ENCODE results near the gene ADAD1.

The ADAD1 gene

DNA sequence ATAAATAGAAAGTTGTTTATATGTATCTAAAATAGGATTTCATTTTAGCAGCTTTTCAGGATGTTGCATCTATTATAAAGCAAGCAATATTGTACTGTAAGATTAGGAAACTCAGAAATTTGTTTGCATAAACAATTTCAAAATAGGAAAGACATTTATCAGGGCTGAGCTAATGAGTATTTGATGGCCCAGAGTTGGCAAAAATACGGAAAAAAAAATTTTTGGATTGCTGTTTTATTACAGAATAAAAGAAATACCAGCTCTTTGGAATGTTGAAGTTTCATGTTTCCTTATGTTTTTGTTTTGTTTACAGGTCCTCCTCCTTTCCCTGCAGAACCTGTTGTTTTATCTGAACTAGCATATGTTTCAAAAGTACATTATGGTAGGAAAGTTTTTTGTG lies 14.5 kb downstream of the ADAD1 start:
- FAIRE-seq (no peak), DNase-seq (ENCODE audit: insufficient read length, low spot score) (no peak)
- TF ChIP-seq POLR2A (IDR thresholded peaks at IDR 0.05; ENCODE audit: low read depth, low read length) = no peak

DNA sequence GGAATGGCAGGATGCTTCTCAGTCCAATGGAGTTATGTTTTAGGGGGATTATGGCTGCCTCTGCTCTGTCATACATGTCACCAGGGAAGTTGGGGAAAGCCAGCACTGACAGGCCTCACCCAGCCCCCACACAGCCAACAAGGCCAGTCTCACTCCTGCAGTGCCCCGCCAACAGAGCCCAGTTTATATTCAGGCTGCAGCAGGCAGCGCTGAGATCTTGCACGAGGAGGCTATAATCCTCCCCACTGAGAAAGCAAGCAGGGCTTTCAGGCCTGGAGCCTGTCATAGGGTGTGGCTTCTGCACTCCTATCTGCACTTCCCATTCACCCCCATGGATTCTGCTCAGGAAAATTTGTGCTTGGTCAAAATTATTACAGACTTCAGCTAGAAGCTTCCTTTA lies 25.1 kb downstream of the ADAD1 start:
- DNase-seq (ENCODE audit: insufficient read length, low spot score) (no peak), FAIRE-seq (no peak)
- no peak for TF ChIP-seq POLR2A (IDR thresholded peaks at IDR 0.05; ENCODE audit: low read depth, low read length)

DNA sequence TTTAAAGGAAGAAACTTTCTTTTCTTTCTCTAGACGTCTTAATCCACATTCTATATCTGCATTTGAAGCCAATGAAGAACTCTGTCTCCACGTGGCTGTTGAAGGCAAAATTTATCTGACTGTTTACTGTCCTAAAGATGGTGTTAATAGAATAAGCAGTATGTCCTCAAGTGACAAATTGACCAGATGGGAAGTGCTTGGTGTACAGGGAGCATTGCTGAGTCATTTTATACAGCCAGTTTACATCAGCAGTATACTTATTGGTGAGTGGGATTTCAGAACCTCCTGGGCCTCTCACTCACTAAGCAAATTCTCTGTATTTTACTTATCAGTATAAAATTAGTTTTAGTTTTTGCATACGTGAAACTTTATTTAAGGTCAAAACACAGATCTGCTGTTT lies 33.7 kb downstream of the ADAD1 start:
- no peak for DNase-seq (ENCODE audit: insufficient read length, low spot score)
- TF ChIP-seq POLR2A (IDR thresholded peaks at IDR 0.05; ENCODE audit: low read depth, low read length) = no peak
- no peak for FAIRE-seq

DNA sequence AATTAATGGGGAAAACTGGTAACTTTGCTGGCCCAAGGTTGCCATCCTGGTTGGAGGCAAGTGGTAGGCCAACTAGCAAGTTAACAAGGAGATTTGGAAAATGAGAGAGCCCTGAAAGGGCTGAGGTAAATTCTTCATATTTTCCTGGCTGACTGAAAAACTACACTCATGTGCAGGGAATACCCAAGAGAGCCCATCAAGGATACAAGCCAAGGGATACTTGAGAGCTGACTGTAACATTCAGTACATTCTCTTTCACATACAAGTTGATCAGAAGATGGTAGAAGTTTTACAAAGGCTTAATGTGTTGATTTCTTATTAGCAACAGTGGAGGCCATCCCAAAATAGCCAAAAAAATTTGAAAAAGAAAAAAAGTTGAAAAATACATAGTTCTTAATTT lies 44.4 kb downstream of the ADAD1 start:
- FAIRE-seq (no peak), DNase-seq (ENCODE audit: insufficient read length, low spot score) (no peak)
- TF ChIP-seq POLR2A (IDR thresholded peaks at IDR 0.05; ENCODE audit: low read depth, low read length) = no peak

DNA sequence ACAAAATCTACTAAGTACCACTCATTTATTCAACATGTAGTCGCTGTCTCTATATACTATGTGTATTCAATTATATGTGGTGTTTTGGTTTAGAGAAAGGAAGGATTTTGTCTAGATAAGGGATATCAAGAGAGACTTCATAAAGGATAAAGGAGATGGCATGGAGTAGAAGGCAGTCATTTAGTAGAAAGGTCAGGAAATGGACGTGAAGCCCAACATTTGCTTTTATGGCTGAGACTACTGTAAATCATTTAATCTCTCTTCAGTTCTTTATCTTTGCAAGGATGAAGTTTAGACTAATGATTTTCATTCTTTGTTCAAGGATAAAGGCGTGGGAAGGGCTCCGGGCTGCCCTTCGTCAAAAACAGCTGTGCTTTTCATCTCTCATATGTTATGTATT lies 52.5 kb downstream of the ADAD1 start:
- DNase-seq (ENCODE audit: insufficient read length, low spot score) = no peak
- no peak for TF ChIP-seq POLR2A (IDR thresholded peaks at IDR 0.05; ENCODE audit: low read depth, low read length)

DNA sequence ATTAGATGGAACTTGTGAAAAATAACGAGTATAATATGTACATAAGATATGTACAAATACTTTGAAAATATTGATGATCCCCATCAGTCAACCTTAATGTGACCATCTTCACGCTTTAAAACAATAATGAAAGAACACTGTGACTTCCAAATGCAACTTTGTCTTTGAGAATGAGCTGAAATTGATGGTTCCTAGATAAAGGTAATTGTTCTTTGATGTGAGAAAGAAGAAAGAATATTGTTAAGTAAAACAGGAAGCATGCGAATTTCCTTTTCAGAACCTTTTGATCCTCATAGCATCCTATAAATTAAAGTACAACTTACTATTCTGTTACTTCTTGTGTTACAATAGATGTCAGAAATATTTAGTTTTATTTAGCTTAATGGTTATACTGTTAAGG lies 55.5 kb downstream of the ADAD1 start:
- no peak for FAIRE-seq

More for the DNA sequence above, 52.5 kb downstream of the ADAD1 start:
- no peak for FAIRE-seq

DNA sequence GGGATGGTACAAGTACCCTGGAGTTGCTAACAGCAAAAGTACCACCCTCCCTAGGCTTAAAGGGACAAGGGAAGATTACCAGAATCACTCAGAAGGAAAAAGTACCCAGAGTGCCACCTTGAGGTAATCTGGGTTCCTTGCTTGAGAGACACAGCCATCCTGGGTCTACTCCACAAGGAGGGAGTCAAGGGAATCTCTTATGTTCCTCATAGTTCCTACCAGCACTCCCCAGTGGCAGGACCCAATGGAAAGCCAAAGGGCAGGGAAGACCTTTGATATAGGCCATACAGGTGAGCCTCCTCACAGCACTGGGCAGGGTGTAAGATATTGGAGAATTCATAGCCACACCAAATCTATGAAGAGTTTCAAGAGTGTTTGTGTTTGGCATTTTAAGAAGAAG lies 72.0 kb downstream of the ADAD1 start:
- no peak for FAIRE-seq
- no peak for DNase-seq (ENCODE audit: insufficient read length, low spot score)
- no peak for TF ChIP-seq POLR2A (IDR thresholded peaks at IDR 0.05; ENCODE audit: low read depth, low read length)

More for the DNA sequence above, 55.5 kb downstream of the ADAD1 start:
- no peak for TF ChIP-seq POLR2A (IDR thresholded peaks at IDR 0.05; ENCODE audit: low read depth, low read length)
- DNase-seq (ENCODE audit: insufficient read length, low spot score) = no peak

DNA sequence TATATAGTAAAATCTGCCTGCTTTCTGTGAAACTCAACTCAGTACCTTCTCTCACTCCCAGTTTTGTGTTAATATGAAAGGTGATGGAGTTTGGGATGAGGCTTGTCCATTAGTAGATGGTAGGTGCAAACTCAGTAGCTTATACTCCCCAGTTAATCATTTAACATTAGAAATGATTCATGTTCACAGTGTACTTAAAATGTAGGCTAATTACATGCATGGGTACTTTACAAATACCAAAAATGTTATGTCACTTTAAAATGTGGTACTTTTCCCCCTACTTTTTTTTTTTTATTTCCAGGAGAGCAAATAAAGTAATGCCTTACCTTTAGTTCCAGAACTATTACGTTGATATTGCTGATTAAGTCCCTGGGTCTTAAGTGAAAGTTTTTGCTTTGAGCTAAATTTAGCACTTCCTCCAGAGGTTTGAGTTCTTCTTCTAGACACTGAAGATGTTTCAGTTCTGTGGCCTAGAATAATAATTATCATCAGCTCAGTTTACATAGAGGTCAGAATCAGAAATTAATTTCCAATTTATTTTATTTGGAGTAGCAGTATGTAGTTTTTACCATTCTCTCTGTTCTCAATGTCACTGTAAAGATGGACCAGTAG lies 74.7 kb downstream of the ADAD1 start:
- no peak for TF ChIP-seq POLR2A (IDR thresholded peaks at IDR 0.05; ENCODE audit: low read depth, low read length)
- no peak for DNase-seq (ENCODE audit: insufficient read length, low spot score)
- FAIRE-seq = no peak

DNA sequence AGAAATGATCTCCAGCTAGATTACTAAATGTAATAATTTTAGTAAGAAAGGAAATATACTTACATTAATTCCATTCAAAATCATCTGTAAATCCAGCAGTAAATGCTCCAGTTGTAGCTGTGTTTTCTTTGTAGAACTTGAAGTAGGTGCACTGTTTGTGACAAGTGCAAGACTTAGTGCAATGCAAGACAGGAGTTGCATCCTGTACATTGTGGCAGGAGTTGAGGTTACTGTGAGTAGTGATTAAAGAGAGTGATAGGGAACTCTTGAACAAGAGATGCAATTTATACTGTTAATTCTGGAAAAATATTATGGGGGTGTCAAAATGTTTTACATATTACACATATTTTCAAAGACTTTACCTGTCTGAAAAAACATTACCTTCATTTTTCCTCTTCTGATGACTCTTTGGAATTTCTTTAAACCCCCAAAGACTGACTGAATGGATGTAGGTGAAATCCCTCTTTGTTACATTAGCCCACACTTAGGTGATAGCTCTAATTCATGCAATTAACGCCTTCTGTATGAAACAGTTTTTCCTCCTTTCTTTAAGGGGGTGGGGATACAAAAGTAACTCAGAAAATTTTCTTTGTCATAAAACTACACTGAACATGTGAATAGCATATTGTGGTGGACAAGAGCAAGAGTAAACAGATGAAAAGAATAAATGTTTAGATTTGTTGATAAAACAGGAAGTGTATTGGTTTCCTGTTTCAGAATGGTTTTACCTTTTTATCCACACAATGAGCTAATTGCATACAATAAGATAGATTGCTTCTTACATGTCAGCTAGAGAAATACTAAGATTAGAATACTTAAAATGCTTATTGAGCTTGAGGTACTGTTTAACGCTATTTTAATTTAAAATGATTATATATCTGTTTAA lies 77.7 kb downstream of the ADAD1 start, which contains the start of gene IL2:
Gene IL2, minus strand, starts transcription at position 495 of the 886 bp plus-strand sequence. Its CDS starts 285 bp downstream, at position 210.
- FAIRE-seq = no peak

DNA sequence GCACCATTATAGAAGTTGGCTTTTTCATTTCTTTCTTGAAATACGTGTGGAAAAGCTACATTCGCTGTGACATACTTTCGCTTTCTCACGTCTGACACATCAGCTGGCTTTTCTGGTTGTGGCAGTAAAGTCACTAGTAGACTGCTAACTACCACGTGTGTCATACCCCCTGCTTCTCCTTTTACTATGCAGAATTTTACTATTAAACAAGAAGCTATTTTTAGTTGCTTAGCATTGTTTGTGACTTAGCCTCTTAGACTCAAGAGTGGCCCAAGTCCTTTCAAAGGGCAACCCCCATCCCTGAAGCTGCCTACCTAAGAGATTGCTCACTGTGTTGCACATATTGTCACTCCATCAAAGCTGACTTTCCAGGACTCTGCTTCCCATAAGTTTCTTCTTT lies 79.8 kb downstream of the ADAD1 start:
- FAIRE-seq (no peak), DNase-seq (ENCODE audit: insufficient read length, low spot score) (no peak)
- no peak for TF ChIP-seq POLR2A (IDR thresholded peaks at IDR 0.05; ENCODE audit: low read depth, low read length)

More for the DNA sequence above, 77.7 kb downstream of the ADAD1 start, which contains the start of gene IL2:
- no peak for TF ChIP-seq POLR2A (IDR thresholded peaks at IDR 0.05; ENCODE audit: low read depth, low read length)
- DNase-seq (ENCODE audit: insufficient read length, low spot score) = no peak

DNA sequence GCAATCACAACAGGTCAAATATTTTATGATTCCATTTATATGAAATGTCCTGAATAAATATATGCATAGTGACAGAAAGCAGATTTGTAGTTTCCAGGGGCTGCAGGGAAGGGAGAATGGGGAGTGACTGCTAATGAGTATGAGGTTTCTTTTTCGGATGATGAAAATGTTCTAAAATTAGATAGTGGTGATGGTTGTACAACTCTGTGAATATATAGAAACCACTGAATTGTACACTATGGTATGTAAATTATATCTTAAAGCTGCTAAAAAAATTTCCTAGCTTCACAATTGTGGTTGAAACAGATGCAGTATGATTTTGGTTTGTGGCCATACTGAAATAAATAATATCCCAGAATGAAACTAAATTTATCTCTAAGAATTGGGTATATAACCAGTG lies 90.6 kb downstream of the ADAD1 start:
- FAIRE-seq = no peak
- TF ChIP-seq POLR2A (IDR thresholded peaks at IDR 0.05; ENCODE audit: low read depth, low read length) = no peak
- DNase-seq (ENCODE audit: insufficient read length, low spot score) = no peak

DNA sequence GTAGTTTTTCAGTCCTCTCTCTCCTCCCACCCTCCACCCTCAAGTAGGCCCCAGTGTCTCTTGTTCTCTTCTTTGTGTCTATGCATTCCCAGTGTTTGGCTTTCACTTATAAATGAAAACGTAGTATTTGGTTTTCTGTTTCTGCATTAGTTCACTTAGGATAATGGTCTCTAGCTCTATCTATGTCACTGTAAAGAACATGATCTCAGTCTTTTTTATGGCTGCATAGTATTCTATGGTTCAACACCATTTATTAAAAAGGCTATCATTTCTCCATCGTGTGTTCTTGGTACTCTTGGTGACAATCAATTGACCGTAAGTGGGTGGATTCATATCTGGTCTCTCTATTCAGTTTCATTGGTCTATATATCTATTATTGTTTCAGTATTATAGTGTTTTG lies 96.4 kb downstream of the ADAD1 start:
- DNase-seq (ENCODE audit: insufficient read length, low spot score) = no peak
- no peak for TF ChIP-seq POLR2A (IDR thresholded peaks at IDR 0.05; ENCODE audit: low read depth, low read length)
- FAIRE-seq = no peak

DNA sequence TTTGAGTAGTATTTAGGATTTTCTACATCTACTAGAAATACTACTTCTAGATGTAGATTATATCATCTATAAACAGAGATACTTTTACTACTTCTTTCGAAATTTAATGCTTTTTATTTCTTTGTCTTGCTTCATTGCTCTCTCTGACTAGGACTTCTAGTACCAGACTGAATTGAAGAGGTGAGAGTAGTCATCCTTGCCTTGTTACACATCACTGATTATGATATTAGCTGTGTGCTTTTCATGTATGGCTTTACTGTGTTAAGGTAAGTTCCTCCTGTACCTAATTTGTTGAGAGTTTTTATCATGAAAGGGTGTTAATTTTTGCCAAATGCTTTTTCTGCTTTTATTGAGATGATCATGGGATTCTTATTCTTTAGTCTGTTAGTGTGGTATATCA lies 97.3 kb downstream of the ADAD1 start:
- no peak for TF ChIP-seq POLR2A (IDR thresholded peaks at IDR 0.05; ENCODE audit: low read depth, low read length)
- DNase-seq (ENCODE audit: insufficient read length, low spot score) (no peak), FAIRE-seq (no peak)

DNA sequence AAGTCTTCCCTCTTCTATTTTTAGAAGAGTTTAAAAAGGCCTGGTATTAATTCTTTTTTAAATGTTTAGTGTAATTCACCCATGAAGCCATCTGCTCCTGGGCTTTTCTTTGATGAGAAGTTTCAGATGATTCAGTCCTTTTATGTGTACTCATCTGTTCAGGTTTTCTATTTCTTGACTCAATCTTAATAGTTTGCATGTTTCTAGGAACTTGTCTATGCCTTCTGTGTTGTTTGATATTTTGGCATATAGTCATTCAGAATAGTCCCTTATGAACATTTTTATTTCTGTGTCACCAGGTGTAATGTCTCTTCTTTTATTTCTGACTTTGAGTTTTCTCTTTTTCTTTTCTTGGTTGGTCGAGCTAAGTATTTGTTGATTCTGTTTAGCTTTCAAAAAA lies 97.9 kb downstream of the ADAD1 start:
- TF ChIP-seq POLR2A (IDR thresholded peaks at IDR 0.05; ENCODE audit: low read depth, low read length) = no peak
- FAIRE-seq (no peak), DNase-seq (ENCODE audit: insufficient read length, low spot score) (no peak)

Measured in H54 (cell line).